Heart right ventricle (tissue), 16 donors: ENCODE data around the gene FERMT2. TPM values are rescaled to one million over a fixed set of nuclear protein-coding genes. Genes with fewer than 3 reads are reported as not detected.

Source experiments
- ATAC-seq, 8 donors: fragments of 200-7000 bp; cut with Tn5 transposase; one replicate each; pipeline ENCODE4 v1.9.1; 2020; ENCODE audit warnings: mild to moderate bottlenecking in 8 of 8, moderate library complexity in 8 of 8, moderate number of reproducible peaks in 1 of 8
- DNase-seq, 2 donors: peaks; one replicate each; pipeline ENCODE4 v3.0.0-alpha.2; 2020
- H3K27ac ChIP-seq, 10 donors: fragments of 200-600 bp; sonication (generic) in 2 of 10; one replicate each; pipeline versions ENCODE4 v1.5.0 to v1.8.0; 2020 to 2022; ENCODE audit warnings: mild to moderate bottlenecking in 3 of 10
- H3K27me3 ChIP-seq, 7 donors: fragments of 200-600 bp; one replicate each; pipeline ENCODE4 v1.8.0; 2021 to 2022; ENCODE audit warnings: mild to moderate bottlenecking in 2 of 7
- H3K36me3 ChIP-seq, 9 donors: fragments of 200-600 bp; sonication (generic) in 1 of 9; one replicate each; pipeline versions ENCODE4 v1.5.0 to v1.8.0; 2020 to 2022; ENCODE audit warnings: mild to moderate bottlenecking in 2 of 9
- H3K4me1 ChIP-seq, 9 donors: fragments of 200-600 bp; sonication (generic) in 1 of 9; one replicate each; pipeline versions ENCODE4 v1.5.0 to v1.8.0; 2020 to 2022; ENCODE audit warnings: mild to moderate bottlenecking in 4 of 9
- H3K4me3 ChIP-seq, 10 donors: fragments of 200-600 bp; sonication (generic) in 2 of 10; one replicate each; pipeline versions ENCODE4 v1.5.0 to v1.8.0; 2020 to 2022; ENCODE audit warnings: mild to moderate bottlenecking in 7 of 10, moderate library complexity in 2 of 10
- H3K9me3 ChIP-seq, 11 donors: fragments of 200-600 bp in 10 of 11; sonication (generic) in 2 of 11; one replicate each; pipeline versions ENCODE4 v1.5.0 to v1.8.0; 2013 to 2022; ENCODE audit warnings: mild to moderate bottlenecking in 2 of 11, control low read depth in 1 of 11, moderate library complexity in 1 of 11
- CTCF ChIP-seq, 9 donors: fragments of 200-600 bp; sonication (generic) in 2 of 9; IDR thresholded peaks; one replicate each; pipeline versions ENCODE4 v1.5.0 to v1.8.0; 2021 to 2022; ENCODE audit warnings: antibody characterized with exemption in 9 of 9, mild to moderate bottlenecking in 5 of 9, moderate library complexity in 1 of 9
- WGBS, 2 donors: extraction: QIAGEN DNeasy Blood & Tissue Kit; methylation state at CpG; one replicate each; pipeline ENCODE4 v1.1.7; 2013; ENCODE audit warnings: inconsistent platforms in 1 of 2; 5-methylcytosine and 5-hydroxymethylcytosine counted together
- intact Hi-C, 10 donors: fragments of 100-400 bp; cut with DNase I; formaldehyde crosslinking; loops; one replicate each; pipeline versions ENCODE4 v1.11.1 to v1.14.2; 2022
- polyA plus RNA-seq, 2 donors: library from polyadenylated mRNA; stranded (reverse); fragments of 200-250 nt; gene quantifications; one replicate each; pipeline ENCODE4 v1.2.3, GENCODE V29; 2013
- total RNA-seq, 10 donors: library from RNA; stranded (reverse); fragmentation: NEBNext Ultra II Directional in 3 of 10; extraction: Animal tissue kit (Norgen Biotek cat#: 25700) in 3 of 10; gene quantifications; one replicate each; pipeline versions ENCODE4 v1.2.1 to v1.2.4, GENCODE V29; 2021 to 2023
- donor health status: Arrhythmogenic right ventricular cardiomyopathy.
- donor health status: ischemic (EF 13 %, LVEDD 7.1; RV severe dilation, severe dysfunction).
- donor health status: healthy with polysubstance abuse.
- donor health status: DM: no; HTN: yes; CAD: no.
- donor health status: DM: no; HTN: no; CAD: no.
- donor health status: ischemic (EF 25% LVEDD 6.9; RV normal size, moderate dysfunction).
- donor health status: ischemic (EF 25% LVEDD 5.7; RV mildly dilated, moderate dysfunction).
- donor health status: healthy.
- donor health status: DM: yes; HTN: yes; CAD: no.
- donor health status: Ischemic cardiomyopathy.
- donor health status: ischemic (EF 35%, LVEDD 5.7; RV mildly dilated, moderate dysfunction).
- donor health status: nonischemic (EF 11% LVEDD 7.7; RV severe dilation, severe dysfunction).
- donor health status: DM: yes; HTN: yes; CAD: no.
- donor health status: PGD.
- donor health status: ischemic (EF 29% LVEDD 5.4; RV normal size, mild dysfunction).
- donor health status: nonischemic (EF 23%, LVEDD 6.1; RV moderate dilation, normal function).

The FERMT2 gene
- total and polyA plus RNA-seq, 12 donors = 45.7 to 175 (median 111) TPM

DNA sequence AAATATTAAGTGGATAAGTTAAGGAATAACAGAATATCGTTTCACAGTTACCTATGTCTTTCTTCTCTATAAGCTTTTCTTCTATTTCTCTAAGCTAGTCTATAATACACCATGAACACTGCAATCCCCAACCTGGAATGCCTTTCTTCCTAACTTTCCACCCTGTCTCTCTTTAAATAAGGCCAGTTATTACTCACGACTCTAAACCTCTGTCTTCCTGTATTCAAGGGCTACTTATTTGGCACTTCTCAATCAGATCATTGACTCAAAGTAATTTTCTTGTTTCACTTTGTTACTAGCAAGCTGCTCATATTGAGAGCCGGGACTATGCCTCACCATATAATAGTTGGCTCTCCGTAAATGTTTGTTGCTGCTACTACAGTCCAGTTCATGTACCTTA, 13.5 kb downstream of the FERMT2 start:
- Histone ChIP-seq H3K4me3 (no peak overlapping the region), H3K4me1 (peaks cover 4 to 98% (median 76%) of the 10 kb centered on the region in 9 donors), H3K27ac (no peak overlapping the region), H3K27me3 (no peaks in the 10 kb centered on the region), H3K36me3 (peaks cover 0 to 1% (median 0%) of the 10 kb centered on the region in 9 donors), H3K9me3 (no peaks in the 10 kb centered on the region)
- no peak for TF ChIP-seq CTCF (IDR thresholded peaks at IDR 0.05)
- WGBS, 2 donors = 46 to 52% methylated on average over 4 of the region's 4 CpGs
- ATAC-seq (peak in 3 of 8 donors; percentile 28 to 35 (median 30)), DNase-seq (no peak)
- intact Hi-C loops = no loop called here

DNA sequence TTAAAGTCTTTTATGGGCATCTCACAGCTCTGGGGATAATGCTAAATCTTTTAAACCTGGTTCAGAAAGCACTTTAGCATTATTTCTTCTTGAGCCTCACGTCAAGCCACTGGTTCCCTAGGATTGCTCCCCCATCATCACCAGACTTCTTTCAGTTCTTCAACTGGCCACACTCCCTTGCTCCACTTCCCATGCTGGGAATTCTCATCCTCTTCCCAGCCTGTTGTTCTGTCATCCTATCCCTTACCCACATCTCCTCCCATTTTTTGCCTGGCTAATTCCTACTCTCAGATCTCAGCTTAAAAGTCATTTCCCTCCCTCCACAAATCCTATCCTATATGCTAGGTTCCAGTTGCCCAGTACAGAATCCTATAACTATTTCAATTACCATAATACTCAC, 14.4 kb downstream of the FERMT2 start:
- H3K4me3 ChIP-seq = no peak overlapping the region
- H3K36me3 ChIP-seq = no peaks in the 10 kb centered on the region
- WGBS, 2 donors = 77 to 84% methylated on average over 1 of the region's 1 CpG
- no peaks in the 10 kb centered on the region for H3K27me3 ChIP-seq
- H3K4me1 ChIP-seq = peaks cover 4 to 98% (median 74%) of the 10 kb centered on the region in 9 donors
- intact Hi-C loops = no loop called here
- no peak for ATAC-seq
- H3K9me3 ChIP-seq = no peaks in the 10 kb centered on the region
- no peak for DNase-seq
- no peak overlapping the region for H3K27ac ChIP-seq
- TF ChIP-seq CTCF (IDR thresholded peaks at IDR 0.05) = no peak

DNA sequence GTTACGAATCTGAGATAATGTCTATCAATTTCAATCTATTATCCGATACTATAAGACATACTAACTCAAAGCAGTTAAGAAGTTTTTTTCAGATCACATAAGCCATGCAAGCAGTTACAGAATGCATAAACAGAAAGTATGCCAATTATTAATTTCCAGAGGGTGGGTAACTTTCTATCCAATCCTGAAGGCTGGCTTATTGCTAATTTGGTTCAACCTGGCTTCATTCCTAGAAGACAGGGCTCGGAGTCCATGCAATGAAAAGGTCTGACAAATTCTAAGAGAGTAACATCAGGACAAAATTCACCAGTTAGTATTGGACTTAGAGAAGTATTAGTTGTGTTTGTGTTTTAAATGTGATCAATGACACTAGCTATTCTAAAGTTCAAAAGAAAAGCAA, 15.0 kb downstream of the FERMT2 start:
- intact Hi-C loops = no loop called here
- H3K27me3 ChIP-seq = no peaks in the 10 kb centered on the region
- TF ChIP-seq CTCF (IDR thresholded peaks at IDR 0.05) = no peak
- H3K36me3 ChIP-seq = no peaks in the 10 kb centered on the region
- ATAC-seq (peak in 2 of 8 donors; percentile 41 to 64), DNase-seq (no peak)
- peaks cover 4 to 98% (median 73%) of the 10 kb centered on the region in 9 donors for H3K4me1 ChIP-seq
- H3K4me3 ChIP-seq = no peak overlapping the region
- H3K27ac ChIP-seq = peak overlapping the region in 1 of 10 donors; percentile 19
- H3K9me3 ChIP-seq = no peaks in the 10 kb centered on the region
- 48 to 67% methylated on average over 3 of the region's 3 CpGs for WGBS, 2 donors

- H3K9me3 ChIP-seq = no peaks in the 10 kb centered on the region
- H3K27ac ChIP-seq = no peak overlapping the region
- TF ChIP-seq CTCF (IDR thresholded peaks at IDR 0.05) = no peak
- H3K36me3 ChIP-seq = no peaks in the 10 kb centered on the region
- DNase-seq = no peak
- H3K4me3 ChIP-seq = no peak overlapping the region
- 62% methylated on average over 2 of the region's 2 CpGs for WGBS, 2 donors
- ATAC-seq = peak in 1 of 8 donors; percentile 59
- no peaks in the 10 kb centered on the region for H3K27me3 ChIP-seq
- intact Hi-C loops = loop anchor here in 1 of 10 donors (5.0 kb wide), 1 partner anchor 37 kb away; no protein-coding TSS in a partner anchor
- peaks cover 12 to 98% (median 74%) of the 10 kb centered on the region in 9 donors for H3K4me1 ChIP-seq
Measured at GRCh38 chr14:52934762-52935161, 16.1 kb downstream of the FERMT2 start.
